ENCODE results near the gene CABLES1. TPM values are rescaled to one million over a fixed set of nuclear protein-coding genes. Genes with fewer than 3 reads are reported as not detected.
"Not testable (repeated sequence)": the region's sequence is repeated elsewhere in the genome, so short reads cannot be mapped to it uniquely, and the experiment has no call there.

Gene CABLES1
- total RNA-seq, 1 donor from 2014 or later = 39.3 TPM

DNA sequence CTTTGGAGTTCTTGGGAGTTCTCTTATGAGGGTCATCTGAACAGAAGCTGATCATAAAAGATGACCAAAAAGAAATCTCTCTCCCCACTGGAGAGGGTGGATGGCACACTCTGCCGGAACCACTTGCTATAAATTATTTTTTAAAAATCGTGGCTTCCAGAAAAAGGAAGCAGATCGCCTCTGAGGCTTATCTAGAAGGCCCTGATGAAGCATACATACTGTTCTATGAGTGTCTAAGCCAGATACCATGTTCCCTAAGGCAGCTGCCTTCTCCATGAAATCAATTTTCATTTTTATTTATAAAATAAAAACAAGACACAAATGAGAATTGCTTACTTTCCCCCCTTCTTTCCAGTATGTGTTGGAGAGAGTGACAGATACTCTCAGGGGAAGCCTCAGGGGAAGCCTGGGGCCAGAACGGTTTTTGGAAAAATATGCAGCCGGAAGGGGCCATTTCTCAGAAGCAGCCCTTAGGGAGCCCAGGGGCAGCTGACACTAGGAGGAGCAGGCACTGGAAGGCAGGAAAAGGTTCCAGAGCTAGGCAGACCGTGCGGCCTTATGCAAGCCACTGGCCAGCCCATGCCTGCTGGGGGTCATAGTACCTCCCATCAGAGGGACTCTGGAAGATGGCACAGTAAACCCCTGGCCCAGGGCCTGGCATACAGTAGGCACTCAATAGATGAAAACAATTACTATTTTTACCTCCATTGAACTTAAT, 130.6 kb downstream of the CABLES1 start:
- TF ChIP-seq POLR2A (IDR thresholded peaks at IDR 0.05) (no peak), POLR2AphosphoS5 (IDR thresholded peaks at IDR 0.05; ENCODE audit: insufficient read depth in 1 of 2, low read depth in 1 of 2) (no peak), CTCF (IDR thresholded peaks at IDR 0.05) (no peak)
- Histone ChIP-seq H3K27ac (no peak overlapping the region), H3K36me3 (no peaks in the 10 kb centered on the region), H3K4me3 (no peak overlapping the region), H3K9me3 (no peaks in the 10 kb centered on the region), H3K4me1 (peaks cover 2% of the 10 kb centered on the region), H3K27me3 (no peaks in the 10 kb centered on the region)
- intact Hi-C loops (cut with DNase I) = no loop called here
- DNase-seq (ENCODE audit: extremely low spot score in 2 of 2) = no peak

DNA sequence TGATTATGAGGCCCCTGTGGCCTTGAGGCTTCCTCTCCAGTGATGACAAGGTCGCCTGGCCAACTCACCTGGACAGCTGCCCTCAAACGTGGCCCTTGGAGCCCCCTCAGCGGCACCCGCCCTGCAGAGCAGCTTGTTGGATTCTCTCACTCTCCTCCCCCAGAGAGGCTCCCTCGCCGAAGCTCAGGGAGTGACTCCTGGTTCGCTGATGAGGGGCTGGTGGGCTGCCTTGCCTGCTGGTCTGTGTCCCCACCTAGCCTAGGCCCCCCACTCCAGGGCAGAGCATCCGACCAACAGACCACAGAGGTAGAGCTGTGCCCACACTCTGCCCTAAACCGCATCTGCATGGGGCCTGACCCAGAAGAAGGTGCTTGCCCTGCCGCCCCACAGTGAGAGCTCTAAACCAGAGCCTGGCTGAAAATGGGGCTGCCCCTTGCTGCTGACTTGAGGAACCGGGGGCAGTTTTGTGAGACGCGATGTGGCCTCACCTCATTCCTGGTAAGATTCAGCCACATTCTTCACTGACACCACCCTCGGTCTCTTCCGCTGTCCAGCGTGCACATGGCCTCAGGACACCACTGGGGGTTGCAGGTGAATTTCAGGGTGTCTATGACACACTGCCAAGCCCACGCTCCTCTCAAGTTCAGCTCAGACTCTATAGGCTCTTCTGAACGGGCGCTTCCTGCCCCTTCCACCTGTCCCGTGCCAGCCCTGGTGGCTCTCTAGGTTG, 131.6 kb downstream of the CABLES1 start:
- no peak overlapping the region for H3K27ac ChIP-seq
- H3K9me3 ChIP-seq = no peaks in the 10 kb centered on the region
- intact Hi-C loops (cut with DNase I) = no loop called here
- no peak overlapping the region for H3K4me3 ChIP-seq
- H3K27me3 ChIP-seq = no peaks in the 10 kb centered on the region
- no peak for DNase-seq (ENCODE audit: extremely low spot score in 2 of 2)
- no peaks in the 10 kb centered on the region for H3K4me1 ChIP-seq
- H3K36me3 ChIP-seq = no peaks in the 10 kb centered on the region
- TF ChIP-seq CTCF (IDR thresholded peaks at IDR 0.05) (no peak), POLR2AphosphoS5 (IDR thresholded peaks at IDR 0.05; ENCODE audit: insufficient read depth in 1 of 2, low read depth in 1 of 2) (no peak), POLR2A (IDR thresholded peaks at IDR 0.05) (no peak)

DNA sequence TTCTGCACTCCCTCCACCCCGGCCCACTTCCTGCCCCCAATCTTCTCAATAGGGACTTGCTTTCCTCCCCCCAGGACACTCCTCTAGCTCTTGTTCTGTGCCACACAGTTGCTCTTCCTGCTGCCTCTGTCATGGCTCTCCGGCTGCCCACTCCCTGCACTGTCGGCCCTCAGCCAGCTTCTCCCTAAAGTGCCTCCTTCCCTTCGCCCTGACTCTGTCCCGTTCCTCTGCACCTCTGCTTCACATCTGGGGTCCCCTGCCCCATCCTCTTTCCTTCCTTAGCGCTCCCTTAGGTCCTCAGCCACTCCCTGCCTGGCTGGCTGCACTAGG, 132.1 kb downstream of the CABLES1 start:
- intact Hi-C loops (cut with DNase I) = no loop called here
- H3K4me1 ChIP-seq = no peaks in the 10 kb centered on the region
- no peak overlapping the region for H3K27ac ChIP-seq
- no peaks in the 10 kb centered on the region for H3K36me3 ChIP-seq
- no peaks in the 10 kb centered on the region for H3K27me3 ChIP-seq
- DNase-seq (ENCODE audit: extremely low spot score in 2 of 2) = no peak
- no peak overlapping the region for H3K4me3 ChIP-seq
- no peaks in the 10 kb centered on the region for H3K9me3 ChIP-seq
- TF ChIP-seq POLR2A (IDR thresholded peaks at IDR 0.05) (no peak), CTCF (IDR thresholded peaks at IDR 0.05) (no peak), POLR2AphosphoS5 (IDR thresholded peaks at IDR 0.05; ENCODE audit: insufficient read depth in 1 of 2, low read depth in 1 of 2) (no peak)

DNA sequence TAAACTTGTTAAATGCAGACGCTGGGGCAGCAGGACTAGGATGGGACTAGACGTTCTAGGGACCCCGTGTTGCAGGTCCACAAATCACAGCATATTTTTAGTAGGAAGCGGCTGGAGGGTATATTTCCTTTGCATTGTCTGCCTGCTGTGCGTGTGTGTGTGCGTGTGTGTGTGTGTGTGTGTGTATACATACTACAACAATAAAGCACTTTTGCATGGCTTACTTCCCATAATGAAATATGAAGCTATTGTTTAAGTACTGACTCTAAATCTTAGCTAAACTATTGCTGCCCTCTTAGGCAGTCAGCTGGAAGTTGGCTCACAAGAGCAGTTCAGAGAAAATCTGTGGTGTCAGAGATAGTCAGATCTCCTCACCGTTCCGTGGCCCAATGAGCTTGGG, 133.4 kb downstream of the CABLES1 start:
- intact Hi-C loops (cut with DNase I) = no loop called here
- H3K4me1 ChIP-seq = no peaks in the 10 kb centered on the region
- H3K4me3 ChIP-seq = no peak overlapping the region
- H3K9me3 ChIP-seq = no peaks in the 10 kb centered on the region
- H3K36me3 ChIP-seq = no peaks in the 10 kb centered on the region
- no peaks in the 10 kb centered on the region for H3K27me3 ChIP-seq
- no peak for DNase-seq (ENCODE audit: extremely low spot score in 2 of 2)
- no peak overlapping the region for H3K27ac ChIP-seq
- no peak for TF ChIP-seq CTCF (IDR thresholded peaks at IDR 0.05)
- no peak for TF ChIP-seq POLR2AphosphoS5 (IDR thresholded peaks at IDR 0.05; ENCODE audit: insufficient read depth in 1 of 2, low read depth in 1 of 2)
- TF ChIP-seq POLR2A (IDR thresholded peaks at IDR 0.05) = no peak

DNA sequence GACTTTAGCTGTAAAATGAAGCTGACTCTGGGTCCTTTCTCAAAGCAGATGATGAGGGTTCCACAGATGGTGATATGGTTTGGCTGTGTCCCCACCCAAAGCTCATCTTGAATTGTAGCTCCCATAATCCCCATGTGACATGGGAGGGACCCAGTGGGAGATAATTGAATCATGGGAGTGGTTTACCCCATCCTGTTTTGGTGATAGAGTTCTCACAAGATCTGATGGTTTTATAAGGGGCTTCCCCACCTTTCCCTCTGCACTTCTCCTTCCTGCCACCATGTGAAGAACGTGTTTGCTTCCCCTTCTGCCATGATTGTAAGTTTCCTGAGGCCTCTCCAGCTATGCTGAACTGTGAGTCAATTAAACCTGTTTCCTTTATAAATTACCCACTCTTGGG, 133.8 kb downstream of the CABLES1 start:
- H3K4me1 ChIP-seq; intact Hi-C loops (cut with DNase I); DNase-seq (ENCODE audit: extremely low spot score in 2 of 2); H3K36me3 ChIP-seq; H3K4me3 ChIP-seq; H3K27ac ChIP-seq; H3K27me3 ChIP-seq; H3K9me3 ChIP-seq: not testable (repeated sequence)

Measured in vagina (tissue), 2 donors.